ENCODE measurements around the gene ADAM29. TPM values are rescaled to one million over a fixed set of nuclear protein-coding genes. Genes with fewer than 3 reads are reported as not detected.

The ADAM29 gene
- total and polyA plus RNA-seq, 2 experiments from 2014 or later, result not detected

DNA sequence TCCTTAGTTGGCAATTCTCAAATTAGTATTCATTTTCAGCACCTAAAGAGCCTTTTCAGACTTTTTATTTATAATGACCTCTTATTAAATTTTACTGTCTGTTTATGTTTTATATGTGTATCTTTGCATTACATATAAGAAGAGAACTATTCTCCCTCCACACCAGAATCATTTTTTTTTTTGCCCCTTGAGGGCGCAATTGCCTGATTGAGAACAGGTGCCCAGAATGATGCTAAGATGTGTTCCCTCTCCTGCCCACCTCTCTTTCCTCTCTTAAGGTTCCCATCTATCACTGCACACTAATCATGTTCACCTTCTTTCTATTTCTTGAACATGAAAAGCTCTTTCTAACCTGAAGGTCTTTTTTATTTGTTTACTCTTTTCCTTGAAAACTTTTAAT, 44.2 kb upstream of the ADAM29 start:
- no peaks in the 10 kb centered on the region for H3K36me3 ChIP-seq (ENCODE audit: insufficient read depth)
- H3K79me2 ChIP-seq (replicated peaks; ENCODE audit: insufficient read depth), result no peaks in the 10 kb centered on the region
- H3K4me2 ChIP-seq, result no peak overlapping the region
- no peaks in the 10 kb centered on the region for H3K27me3 Mint-ChIP-seq (ENCODE audit: insufficient read depth, low read depth, poor library complexity)
- H2AFZ ChIP-seq, result no peak overlapping the region
- DNase-seq (ENCODE audit: low spot score), result peak; percentile 71
- no peaks in the 10 kb centered on the region for H3K9me3 Mint-ChIP-seq
- H3K27ac Mint-ChIP-seq, result no peak overlapping the region
- H3K27ac ChIP-seq (ENCODE audit: low read depth), result no peak overlapping the region
- no peaks in the 10 kb centered on the region for H3F3A ChIP-seq (replicated peaks; ENCODE audit: low read depth)
- 0 out of 2 replicates have a peak, but pooled peaks cover 6% of the 10 kb centered on the region for H3K9me2 ChIP-seq (ENCODE audit: insufficient read depth)
- no peaks in the 10 kb centered on the region for H3K36me3 Mint-ChIP-seq (ENCODE audit: low read depth)
- no peaks in the 10 kb centered on the region for H3K27me3 ChIP-seq (ENCODE audit: insufficient read depth)
- no peak overlapping the region for H3K4me3 Mint-ChIP-seq
- TF ChIP-seq, protein P1, sequence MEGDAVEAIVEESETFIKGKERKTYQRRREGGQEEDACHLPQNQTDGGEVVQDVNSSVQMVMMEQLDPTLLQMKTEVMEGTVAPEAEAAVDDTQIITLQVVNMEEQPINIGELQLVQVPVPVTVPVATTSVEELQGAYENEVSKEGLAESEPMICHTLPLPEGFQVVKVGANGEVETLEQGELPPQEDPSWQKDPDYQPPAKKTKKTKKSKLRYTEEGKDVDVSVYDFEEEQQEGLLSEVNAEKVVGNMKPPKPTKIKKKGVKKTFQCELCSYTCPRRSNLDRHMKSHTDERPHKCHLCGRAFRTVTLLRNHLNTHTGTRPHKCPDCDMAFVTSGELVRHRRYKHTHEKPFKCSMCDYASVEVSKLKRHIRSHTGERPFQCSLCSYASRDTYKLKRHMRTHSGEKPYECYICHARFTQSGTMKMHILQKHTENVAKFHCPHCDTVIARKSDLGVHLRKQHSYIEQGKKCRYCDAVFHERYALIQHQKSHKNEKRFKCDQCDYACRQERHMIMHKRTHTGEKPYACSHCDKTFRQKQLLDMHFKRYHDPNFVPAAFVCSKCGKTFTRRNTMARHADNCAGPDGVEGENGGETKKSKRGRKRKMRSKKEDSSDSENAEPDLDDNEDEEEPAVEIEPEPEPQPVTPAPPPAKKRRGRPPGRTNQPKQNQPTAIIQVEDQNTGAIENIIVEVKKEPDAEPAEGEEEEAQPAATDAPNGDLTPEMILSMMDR (conservative IDR thresholded peaks at IDR 0.05; ENCODE audit: low read depth in 2 of 2), result peak; percentile 73 to 77
- no peak for TF ChIP-seq CREB1 (CRISPR knock-in tag; IDR thresholded peaks at IDR 0.05; ENCODE audit: low read depth)
- peaks cover 11% of the 10 kb centered on the region; the same call in 2 of the 3 replicates for H3K4me1 Mint-ChIP-seq
- H3K4me3 ChIP-seq, result no peak overlapping the region
- H4K20me1 ChIP-seq (replicated peaks; ENCODE audit: insufficient read depth), result no peaks in the 10 kb centered on the region
- no peaks in the 10 kb centered on the region for H3K4me1 ChIP-seq (ENCODE audit: insufficient read depth)
- peak; percentile 82 for ATAC-seq

- H3K4me1 ChIP-seq (ENCODE audit: insufficient read depth), result no peaks in the 10 kb centered on the region
- H3K9me2 ChIP-seq (ENCODE audit: insufficient read depth), result 0 out of 2 replicates have a peak, but pooled peaks cover 2% of the 10 kb centered on the region
- TF ChIP-seq NANOG (IDR thresholded peaks at IDR 0.05; ENCODE audit: borderline replicate concordance), result no peak
- TF ChIP-seq, protein P2, sequence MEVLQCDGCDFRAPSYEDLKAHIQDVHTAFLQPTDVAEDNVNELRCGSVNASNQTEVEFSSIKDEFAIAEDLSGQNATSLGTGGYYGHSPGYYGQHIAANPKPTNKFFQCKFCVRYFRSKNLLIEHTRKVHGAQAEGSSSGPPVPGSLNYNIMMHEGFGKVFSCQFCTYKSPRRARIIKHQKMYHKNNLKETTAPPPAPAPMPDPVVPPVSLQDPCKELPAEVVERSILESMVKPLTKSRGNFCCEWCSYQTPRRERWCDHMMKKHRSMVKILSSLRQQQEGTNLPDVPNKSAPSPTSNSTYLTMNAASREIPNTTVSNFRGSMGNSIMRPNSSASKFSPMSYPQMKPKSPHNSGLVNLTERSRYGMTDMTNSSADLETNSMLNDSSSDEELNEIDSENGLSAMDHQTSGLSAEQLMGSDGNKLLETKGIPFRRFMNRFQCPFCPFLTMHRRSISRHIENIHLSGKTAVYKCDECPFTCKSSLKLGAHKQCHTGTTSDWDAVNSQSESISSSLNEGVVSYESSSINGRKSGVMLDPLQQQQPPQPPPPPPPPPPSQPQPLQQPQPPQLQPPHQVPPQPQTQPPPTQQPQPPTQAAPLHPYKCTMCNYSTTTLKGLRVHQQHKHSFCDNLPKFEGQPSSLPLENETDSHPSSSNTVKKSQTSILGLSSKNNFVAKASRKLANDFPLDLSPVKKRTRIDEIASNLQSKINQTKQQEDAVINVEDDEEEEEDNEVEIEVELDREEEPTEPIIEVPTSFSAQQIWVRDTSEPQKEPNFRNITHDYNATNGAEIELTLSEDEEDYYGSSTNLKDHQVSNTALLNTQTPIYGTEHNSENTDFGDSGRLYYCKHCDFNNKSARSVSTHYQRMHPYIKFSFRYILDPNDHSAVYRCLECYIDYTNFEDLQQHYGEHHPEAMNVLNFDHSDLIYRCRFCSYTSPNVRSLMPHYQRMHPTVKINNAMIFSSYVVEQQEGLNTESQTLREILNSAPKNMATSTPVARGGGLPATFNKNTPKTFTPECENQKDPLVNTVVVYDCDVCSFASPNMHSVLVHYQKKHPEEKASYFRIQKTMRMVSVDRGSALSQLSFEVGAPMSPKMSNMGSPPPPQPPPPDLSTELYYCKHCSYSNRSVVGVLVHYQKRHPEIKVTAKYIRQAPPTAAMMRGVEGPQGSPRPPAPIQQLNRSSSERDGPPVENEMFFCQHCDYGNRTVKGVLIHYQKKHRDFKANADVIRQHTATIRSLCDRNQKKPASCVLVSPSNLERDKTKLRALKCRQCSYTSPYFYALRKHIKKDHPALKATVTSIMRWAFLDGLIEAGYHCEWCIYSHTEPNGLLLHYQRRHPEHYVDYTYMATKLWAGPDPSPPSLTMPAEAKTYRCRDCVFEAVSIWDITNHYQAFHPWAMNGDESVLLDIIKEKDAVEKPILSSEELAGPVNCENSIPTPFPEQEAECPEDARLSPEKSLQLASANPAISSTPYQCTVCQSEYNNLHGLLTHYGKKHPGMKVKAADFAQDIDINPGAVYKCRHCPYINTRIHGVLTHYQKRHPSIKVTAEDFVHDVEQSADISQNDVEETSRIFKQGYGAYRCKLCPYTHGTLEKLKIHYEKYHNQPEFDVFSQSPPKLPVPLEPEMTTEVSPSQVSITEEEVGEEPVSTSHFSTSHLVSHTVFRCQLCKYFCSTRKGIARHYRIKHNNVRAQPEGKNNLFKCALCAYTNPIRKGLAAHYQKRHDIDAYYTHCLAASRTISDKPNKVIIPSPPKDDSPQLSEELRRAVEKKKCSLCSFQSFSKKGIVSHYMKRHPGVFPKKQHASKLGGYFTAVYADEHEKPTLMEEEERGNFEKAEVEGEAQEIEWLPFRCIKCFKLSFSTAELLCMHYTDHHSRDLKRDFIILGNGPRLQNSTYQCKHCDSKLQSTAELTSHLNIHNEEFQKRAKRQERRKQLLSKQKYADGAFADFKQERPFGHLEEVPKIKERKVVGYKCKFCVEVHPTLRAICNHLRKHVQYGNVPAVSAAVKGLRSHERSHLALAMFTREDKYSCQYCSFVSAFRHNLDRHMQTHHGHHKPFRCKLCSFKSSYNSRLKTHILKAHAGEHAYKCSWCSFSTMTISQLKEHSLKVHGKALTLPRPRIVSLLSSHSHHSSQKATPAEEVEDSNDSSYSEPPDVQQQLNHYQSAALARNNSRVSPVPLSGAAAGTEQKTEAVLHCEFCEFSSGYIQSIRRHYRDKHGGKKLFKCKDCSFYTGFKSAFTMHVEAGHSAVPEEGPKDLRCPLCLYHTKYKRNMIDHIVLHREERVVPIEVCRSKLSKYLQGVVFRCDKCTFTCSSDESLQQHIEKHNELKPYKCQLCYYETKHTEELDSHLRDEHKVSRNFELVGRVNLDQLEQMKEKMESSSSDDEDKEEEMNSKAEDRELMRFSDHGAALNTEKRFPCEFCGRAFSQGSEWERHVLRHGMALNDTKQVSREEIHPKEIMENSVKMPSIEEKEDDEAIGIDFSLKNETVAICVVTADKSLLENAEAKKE (CRISPR knock-in tag; IDR thresholded peaks at IDR 0.05), result no peak
- no peak for TF ChIP-seq EZH2 (IDR thresholded peaks at IDR 0.05; ENCODE audit: low read depth, unreplicated experiment)
- TF ChIP-seq, protein P1 (conservative IDR thresholded peaks at IDR 0.05; ENCODE audit: low read depth in 2 of 2), result no peak
- TF ChIP-seq POLR2AphosphoS5 (IDR thresholded peaks at IDR 0.05; ENCODE audit: low read depth), result no peak
- no peak for TF ChIP-seq CREB1 (CRISPR knock-in tag; IDR thresholded peaks at IDR 0.05; ENCODE audit: low read depth)
- no peak for TF ChIP-seq STAT1 (IDR thresholded peaks at IDR 0.05; ENCODE audit: unreplicated experiment)
- no peak for TF ChIP-seq JUNB (IDR thresholded peaks at IDR 0.05; ENCODE audit: unreplicated experiment)
- TF ChIP-seq, protein P3, sequence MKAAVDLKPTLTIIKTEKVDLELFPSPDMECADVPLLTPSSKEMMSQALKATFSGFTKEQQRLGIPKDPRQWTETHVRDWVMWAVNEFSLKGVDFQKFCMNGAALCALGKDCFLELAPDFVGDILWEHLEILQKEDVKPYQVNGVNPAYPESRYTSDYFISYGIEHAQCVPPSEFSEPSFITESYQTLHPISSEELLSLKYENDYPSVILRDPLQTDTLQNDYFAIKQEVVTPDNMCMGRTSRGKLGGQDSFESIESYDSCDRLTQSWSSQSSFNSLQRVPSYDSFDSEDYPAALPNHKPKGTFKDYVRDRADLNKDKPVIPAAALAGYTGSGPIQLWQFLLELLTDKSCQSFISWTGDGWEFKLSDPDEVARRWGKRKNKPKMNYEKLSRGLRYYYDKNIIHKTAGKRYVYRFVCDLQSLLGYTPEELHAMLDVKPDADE (IDR thresholded peaks at IDR 0.05), result no peak
- Mint-ChIP-seq H3K27me3 (ENCODE audit: insufficient read depth, low read depth, poor library complexity) (no peaks in the 10 kb centered on the region), H3K27ac (no peak overlapping the region), H3K36me3 (ENCODE audit: low read depth) (no peaks in the 10 kb centered on the region), H3K4me3 (no peak overlapping the region), H3K9me3 (no peaks in the 10 kb centered on the region), H3K4me1 (peaks cover 11% of the 10 kb centered on the region; the same call in 2 of the 3 replicates)
- H3K79me2 ChIP-seq (replicated peaks; ENCODE audit: insufficient read depth), result no peaks in the 10 kb centered on the region
- DNase-seq (ENCODE audit: low spot score) (no peak), ATAC-seq (no peak)
- H2AFZ ChIP-seq, result no peak overlapping the region
- no peak overlapping the region for H3K4me3 ChIP-seq
- H3K27ac ChIP-seq (ENCODE audit: low read depth), result no peak overlapping the region
- no peak overlapping the region for H3K4me2 ChIP-seq
- H3F3A ChIP-seq (replicated peaks; ENCODE audit: low read depth), result no peaks in the 10 kb centered on the region
- H4K20me1 ChIP-seq (replicated peaks; ENCODE audit: insufficient read depth), result no peaks in the 10 kb centered on the region
- no peaks in the 10 kb centered on the region for H3K36me3 ChIP-seq (ENCODE audit: insufficient read depth)
- H3K27me3 ChIP-seq (ENCODE audit: insufficient read depth), result no peaks in the 10 kb centered on the region
Observed at GRCh38 chr4:174874898-174875297, 43.3 kb upstream of the ADAM29 start.

Measured in GM23338 (cell line).